ENCODE results near the gene OCRL.

- TF ChIP-seq CTCF (conservative IDR thresholded peaks at IDR 0.05; ENCODE audit: low read length) (no peak), EZH2phosphoT487 (IDR thresholded peaks at IDR 0.05; ENCODE audit: borderline replicate concordance) (no peak)
These were observed 14.2 kb upstream of the OCRL start for GRCh38 chrX:129525896-129526295.

Data from Loucy (cell line).